HepG2 (cell line): ENCODE results near the gene FAM221B.

Source experiments
- ARID5B ChIP-seq: IDR thresholded peaks from 2 replicates; pipeline ENCODE4 v1.4.0; 2020; ENCODE audit warnings: mild to moderate bottlenecking, missing genetic modification reagents
- ATF6 ChIP-seq: sonication (generic); formaldehyde crosslinking; conservative IDR thresholded peaks from 2 replicates; pipeline ENCODE4 v1.4.0; 2020; ENCODE audit warnings: missing genetic modification reagents
- CTCF ChIP-seq: sonication (generic); formaldehyde crosslinking; IDR thresholded peaks from 2 replicates; pipeline ENCODE4 v1.5.0; 2020; ENCODE audit warnings: mild to moderate bottlenecking, missing genetic modification reagents, moderate library complexity
- E2F2 ChIP-seq: sonication (generic); formaldehyde crosslinking; IDR thresholded peaks from 2 replicates; pipeline ENCODE4 v1.4.0; 2020; ENCODE audit warnings: missing genetic modification reagents, borderline replicate concordance
- EP300 ChIP-seq, 3 experiments: sonication (generic) in 1 of 3; formaldehyde crosslinking in 1 of 3; IDR thresholded peaks; 2 replicates each; pipeline versions ENCODE4 v1.5.1 to v1.6.1; 2011 to 2020; ENCODE audit warnings: low read depth in 2 of 3, low read length in 2 of 3, borderline replicate concordance in 1 of 3, improper control_type of control experiment in 1 of 3, mild to moderate bottlenecking in 1 of 3, missing genetic modification reagents in 1 of 3, moderate library complexity in 1 of 3
- GABPB1 ChIP-seq: IDR thresholded peaks from 2 replicates; pipeline ENCODE4 v1.6.1; 2016; ENCODE audit warnings: mild to moderate bottlenecking, missing genetic modification reagents, moderate library complexity, missing compliant biosample characterization
- TEAD3 ChIP-seq: optimal IDR thresholded peaks from 2 replicates; pipeline ENCODE3; 2016; ENCODE audit warnings: borderline replicate concordance
- UBTF ChIP-seq: sonication (generic); formaldehyde crosslinking; IDR thresholded peaks from 2 replicates; pipeline ENCODE4 v1.4.0; 2020; ENCODE audit warnings: mild to moderate bottlenecking, missing genetic modification reagents
- ZBTB4 ChIP-seq: sonication (generic); formaldehyde crosslinking; IDR thresholded peaks from 2 replicates; pipeline ENCODE4 v1.4.0; 2020; ENCODE audit warnings: missing genetic modification reagents, mild to moderate bottlenecking, borderline replicate concordance
- ZNF557 ChIP-seq: sonication (generic); formaldehyde crosslinking; IDR thresholded peaks from 2 replicates; pipeline ENCODE4 v1.4.0; 2020; ENCODE audit warnings: missing genetic modification reagents
- ZNF75D ChIP-seq: sonication (generic); formaldehyde crosslinking; IDR thresholded peaks from 2 replicates; pipeline ENCODE4 v1.8.1; 2023; ENCODE audit warnings: missing genetic modification reagents, mild to moderate bottlenecking, borderline replicate concordance

- TF ChIP-seq UBTF (CRISPR knock-in tag) = 0 out of 2 replicates have a peak, but pooled peaks have one; percentile 22
- TF ChIP-seq E2F2 (CRISPR knock-in tag) = no peak
- no peak for TF ChIP-seq TEAD3 (CRISPR knock-in tag)
- no peak for TF ChIP-seq ZNF75D
- no peak for TF ChIP-seq ATF6 (CRISPR knock-in tag)
- no peak for TF ChIP-seq ZBTB4 (CRISPR knock-in tag)
- no peak for TF ChIP-seq EP300 (IDR thresholded peaks at IDR 0.05; ENCODE audit: low read depth in 2 of 2, low read length in 2 of 2)
- TF ChIP-seq EP300 (CRISPR knock-in tag; IDR thresholded peaks at IDR 0.05; ENCODE audit: borderline replicate concordance) = no peak
- TF ChIP-seq GABPB1 (CRISPR knock-in tag) = no peak
- TF ChIP-seq ZNF557 (CRISPR knock-in tag) = no peak
- no peak for TF ChIP-seq ARID5B (CRISPR knock-in tag)
- TF ChIP-seq CTCF = peak; percentile 77
Measured at GRCh38 chr9:35826071-35826701, 2.3 kb downstream of the FAM221B start.
